HFFc6 (cell line): Measurements from ENCODE around the gene PHACTR4. TPM values are rescaled to one million over a fixed set of nuclear protein-coding genes. Genes with fewer than 3 reads are reported as not detected.
"Not testable (repeated sequence)": the region's sequence is repeated elsewhere in the genome, so short reads cannot be mapped to it uniquely, and the experiment has no call there.

Source experiments
- DNase-seq: peaks from one replicate; pipeline ENCODE4 v3.0.0-alpha.2; 2018
- H3K27ac Mint-ChIP-seq: 2 replicates; pipeline ENCODE4 v1.8.0; 2020; ENCODE audit warnings: mild to moderate bottlenecking, mixed read lengths
- H3K27me3 Mint-ChIP-seq: 2 replicates; pipeline ENCODE4 v1.8.0; 2021; ENCODE audit warnings: mild to moderate bottlenecking, moderate library complexity, mixed read lengths; ENCODE audit not compliant: insufficient read depth
- H3K36me3 Mint-ChIP-seq: 2 replicates; pipeline ENCODE4 v1.8.0; 2021; ENCODE audit warnings: low read depth, mixed read lengths
- H3K4me1 Mint-ChIP-seq: 2 replicates; pipeline ENCODE4 v1.8.0; 2020; ENCODE audit warnings: low read depth, mixed read lengths
- H3K4me3 Mint-ChIP-seq: 2 replicates; pipeline ENCODE4 v1.8.0; 2020; ENCODE audit warnings: mild to moderate bottlenecking, moderate library complexity, mixed read lengths
- H3K9me3 Mint-ChIP-seq: 2 replicates; pipeline ENCODE4 v1.8.0; 2020; ENCODE audit warnings: mild to moderate bottlenecking, mixed read lengths
- CTCF ChIP-seq: fragments of 200-600 bp; sonication (generic); IDR thresholded peaks from 2 replicates; pipeline ENCODE4 v1.5.0; 2021; ENCODE audit warnings: antibody characterized with exemption, mild to moderate bottlenecking
- total RNA-seq, 6 experiments: library from RNA; stranded (reverse); fragmentation: NEBNext Ultra II Directional; extraction: Animal tissue kit (Norgen Biotek cat#: 25700); gene quantifications; 2 replicates in 1 of 6; 3 replicates in 5 of 6; pipeline ENCODE4 v1.2.3, GENCODE V29; 2021

The PHACTR4 gene
- total RNA-seq, 6 experiments from 2014 or later: 19.9 to 24.4 (median 23.8) TPM

DNA sequence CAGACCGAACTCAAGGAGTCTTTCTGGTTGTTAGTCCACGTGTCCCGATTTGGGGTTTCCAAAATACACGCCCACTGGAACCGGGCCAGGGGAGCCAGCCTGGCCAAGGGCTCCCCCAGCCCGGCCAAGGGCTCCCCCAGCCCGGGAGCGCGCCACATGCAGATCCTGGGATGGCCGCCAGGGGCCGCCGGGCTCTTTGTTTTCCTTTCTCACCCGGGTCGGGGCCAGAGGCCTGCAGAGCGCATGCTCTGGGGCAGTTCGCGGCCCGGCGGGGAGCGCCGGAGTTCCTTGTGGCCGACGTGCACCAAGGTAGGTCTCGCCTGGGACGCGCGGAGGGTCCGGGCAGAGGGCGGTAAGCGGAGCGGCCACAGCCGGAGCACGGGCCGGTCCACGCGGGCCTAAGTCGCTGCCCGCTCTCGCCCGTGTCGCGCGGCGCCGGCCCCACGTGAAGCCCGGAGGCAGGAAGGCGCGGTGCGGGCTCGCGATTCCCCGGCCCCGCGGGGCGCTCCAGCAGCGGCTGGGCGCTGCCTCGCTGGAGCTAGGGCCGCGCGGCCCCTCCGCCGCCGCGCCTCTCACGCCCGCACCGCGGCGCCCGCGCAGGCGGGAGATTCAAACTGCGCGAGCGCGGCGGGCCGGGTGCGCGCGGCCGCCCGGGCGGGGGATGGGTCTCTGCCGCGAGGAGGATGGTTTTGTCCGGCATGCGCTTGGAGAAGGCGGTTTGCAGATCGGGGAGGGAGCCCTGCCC is 148.6 kb downstream of the PHACTR4 start:
- Mint-ChIP-seq H3K9me3 (no peaks in the 10 kb centered on the region; the same call in 1 of the 2 replicates), H3K4me3 (peak overlapping the region; percentile 88), H3K4me1 (peaks cover 24% of the 10 kb centered on the region), H3K27me3 (peaks cover 30% of the 10 kb centered on the region), H3K27ac (peak overlapping the region; percentile 80), H3K36me3 (peaks cover 4% of the 10 kb centered on the region; the same call in 1 of the 2 replicates)
- DNase-seq: peak; percentile 81
- TF ChIP-seq CTCF: peak; percentile 100

GRCh38 chr1:28518745-28519341 is 149.3 kb downstream of the PHACTR4 start:
- H3K27ac Mint-ChIP-seq: peak overlapping the region; percentile 80
- peak; percentile 31 for DNase-seq
- H3K36me3 Mint-ChIP-seq: peaks cover 4% of the 10 kb centered on the region
- peak overlapping the region; percentile 88 for H3K4me3 Mint-ChIP-seq
- H3K27me3 Mint-ChIP-seq: peaks cover 23% of the 10 kb centered on the region
- H3K9me3 Mint-ChIP-seq: no peaks in the 10 kb centered on the region; the same call in 1 of the 2 replicates
- H3K4me1 Mint-ChIP-seq: peaks cover 24% of the 10 kb centered on the region
- no peak for TF ChIP-seq CTCF

DNA sequence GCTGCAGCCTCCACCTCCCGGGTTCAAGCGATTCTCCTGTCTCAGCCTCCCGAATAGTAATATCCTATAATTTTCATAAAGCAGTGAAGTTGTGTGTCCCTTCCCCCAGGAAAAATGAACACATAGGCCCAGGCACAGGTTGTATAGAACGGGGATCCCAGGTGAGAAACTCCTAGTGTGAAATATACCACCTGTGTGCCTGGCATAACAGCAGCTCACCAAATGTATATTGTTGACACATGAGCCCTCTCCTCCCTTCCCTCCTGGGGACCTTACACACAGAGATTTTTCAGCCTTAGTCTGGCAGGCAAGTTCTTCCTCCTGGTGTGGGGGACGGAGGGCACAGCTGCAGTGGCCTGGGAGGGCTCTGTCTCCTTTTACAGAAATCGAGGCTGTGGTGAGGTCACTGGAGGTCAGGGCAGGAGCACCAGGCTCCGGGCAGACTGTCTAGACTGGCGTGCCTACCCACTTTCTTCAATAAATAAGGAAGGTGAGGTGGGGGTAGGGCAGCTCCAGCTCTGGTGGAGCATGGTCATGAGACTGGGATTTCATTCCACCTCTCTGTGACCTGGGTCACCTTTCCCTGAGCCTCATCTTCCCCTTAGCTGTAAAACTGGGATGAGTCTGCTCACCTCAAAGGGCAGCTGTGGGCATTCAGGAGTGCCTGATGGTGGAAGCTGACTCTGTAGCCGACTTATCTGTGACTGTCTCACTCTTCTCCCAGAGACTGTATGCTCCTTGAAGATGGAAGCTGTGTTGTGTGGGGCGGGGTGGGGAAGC is 150.6 kb downstream of the PHACTR4 start:
- Mint-ChIP-seq H3K27me3 (peaks cover 10% of the 10 kb centered on the region), H3K27ac (no peak overlapping the region), H3K4me3 (peak overlapping the region; percentile 37), H3K9me3 (no peaks in the 10 kb centered on the region; the same call in 1 of the 2 replicates), H3K4me1 (peaks cover 24% of the 10 kb centered on the region), H3K36me3 (peaks cover 5% of the 10 kb centered on the region)
- TF ChIP-seq CTCF: no peak
- DNase-seq: no peak

GRCh38 chr1:28520796-28521195 is 151.3 kb downstream of the PHACTR4 start:
- not testable (repeated sequence) for H3K36me3 Mint-ChIP-seq

DNA sequence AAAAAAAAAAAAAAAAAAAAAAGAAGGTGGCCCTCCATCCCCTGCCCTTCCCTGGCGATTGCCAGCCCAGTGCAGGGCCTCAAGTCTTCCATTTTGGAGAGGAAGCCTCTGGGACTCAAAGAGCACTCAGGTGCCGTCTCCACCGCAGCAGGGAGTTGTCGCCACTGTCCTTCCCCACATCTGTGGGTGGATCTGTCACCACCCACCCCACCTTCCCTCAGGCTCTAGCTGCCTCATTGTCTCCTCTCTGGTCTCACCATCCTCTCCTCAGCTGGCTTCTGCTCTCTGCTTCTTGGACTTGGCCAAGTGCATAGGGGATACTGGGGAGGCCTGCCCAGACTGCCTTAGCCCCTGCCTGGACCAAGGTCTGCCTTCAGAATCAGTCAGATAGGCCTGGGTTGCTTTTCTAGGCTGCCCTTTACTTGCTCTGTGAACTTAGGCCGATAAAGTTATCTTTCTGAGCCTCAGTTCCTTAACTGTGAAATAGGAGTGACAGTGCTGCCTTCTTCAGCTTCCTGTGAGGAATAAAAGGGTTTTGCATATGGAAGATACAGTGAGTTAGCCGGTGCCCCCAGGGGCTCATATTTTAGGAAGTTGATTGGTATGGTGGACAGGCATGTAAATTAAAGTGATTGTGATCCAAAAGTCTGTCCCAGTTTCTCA is 152.1 kb downstream of the PHACTR4 start:
- H3K4me1 Mint-ChIP-seq: peaks cover 35% of the 10 kb centered on the region
- H3K4me3 Mint-ChIP-seq: no peak overlapping the region
- peaks cover 6% of the 10 kb centered on the region; the same call in 1 of the 2 replicates for H3K27me3 Mint-ChIP-seq
- H3K27ac Mint-ChIP-seq: no peak overlapping the region
- peaks cover 5% of the 10 kb centered on the region for H3K36me3 Mint-ChIP-seq
- no peak for DNase-seq
- TF ChIP-seq CTCF: no peak
- no peaks in the 10 kb centered on the region for H3K9me3 Mint-ChIP-seq

More at GRCh38 chr1:28520796-28521195, 151.3 kb downstream of the PHACTR4 start:
- peaks cover 28% of the 10 kb centered on the region for H3K4me1 Mint-ChIP-seq
- not testable (repeated sequence) for DNase-seq, H3K27me3 Mint-ChIP-seq, H3K9me3 Mint-ChIP-seq, H3K4me3 Mint-ChIP-seq, H3K27ac Mint-ChIP-seq

DNA sequence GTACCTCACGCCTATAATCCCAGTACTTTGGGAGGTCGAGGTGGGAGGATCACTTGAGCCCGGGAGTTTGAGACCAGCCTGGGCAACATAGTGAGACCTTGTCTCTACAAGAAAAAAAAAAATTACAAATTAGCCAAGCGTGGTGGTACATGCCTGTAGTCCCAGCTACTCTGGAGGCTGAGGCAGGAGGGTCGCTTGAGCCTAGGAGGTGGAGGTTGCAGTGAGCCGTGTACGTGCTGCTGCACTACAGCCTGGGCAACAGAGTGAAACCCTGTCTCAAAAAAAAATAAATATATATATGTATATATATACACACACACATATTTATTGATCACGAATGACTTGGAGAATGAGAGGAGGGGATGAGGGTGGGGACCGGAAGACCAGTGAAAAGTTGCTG is 153.0 kb downstream of the PHACTR4 start:
- not testable (repeated sequence) for H3K27me3 Mint-ChIP-seq, H3K36me3 Mint-ChIP-seq, H3K9me3 Mint-ChIP-seq

DNA sequence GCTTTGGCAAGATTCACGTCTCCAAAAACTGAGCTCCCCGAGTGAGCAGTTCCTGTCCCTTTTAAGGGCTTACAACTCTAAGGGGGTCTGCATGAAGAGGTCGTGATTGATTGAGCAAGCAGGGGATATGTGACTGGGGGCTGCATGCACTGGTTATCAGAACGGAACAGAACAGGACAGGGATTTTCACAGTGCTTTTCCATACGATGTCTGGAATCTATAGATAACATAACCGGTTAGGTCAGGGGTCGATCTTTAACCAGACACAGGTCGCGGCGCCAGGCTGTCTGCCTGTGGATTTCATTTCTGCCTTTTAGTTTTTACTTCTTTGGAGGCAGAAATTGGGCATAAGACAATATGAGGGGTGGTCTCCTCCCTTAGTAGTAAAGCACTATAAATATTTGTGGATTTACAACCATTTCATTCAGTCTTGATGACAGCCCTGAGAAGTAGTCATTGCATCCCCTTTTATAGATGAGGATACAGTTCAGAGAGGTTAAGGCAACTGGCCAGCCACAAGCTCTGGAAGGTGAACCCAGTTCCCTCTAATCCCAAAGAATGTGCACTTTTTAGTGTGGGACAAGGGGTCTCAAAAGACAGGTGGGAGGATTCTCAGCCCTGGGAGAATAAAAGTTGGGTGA is 155.6 kb downstream of the PHACTR4 start:
- H3K27me3 Mint-ChIP-seq, H3K4me3 Mint-ChIP-seq, H3K36me3 Mint-ChIP-seq, H3K27ac Mint-ChIP-seq, DNase-seq, H3K9me3 Mint-ChIP-seq: not testable (repeated sequence)
- H3K4me1 Mint-ChIP-seq: peaks cover 25% of the 10 kb centered on the region

More for the DNA sequence above, 153.0 kb downstream of the PHACTR4 start:
- DNase-seq, H3K4me3 Mint-ChIP-seq, H3K27ac Mint-ChIP-seq: not testable (repeated sequence)
- peaks cover 37% of the 10 kb centered on the region for H3K4me1 Mint-ChIP-seq
